GM12878 (cell line): ENCODE measurements around the gene SPHK2. TPM values are rescaled to one million over a fixed set of nuclear protein-coding genes. Genes with fewer than 3 reads are reported as not detected.

Experiments used
- ATAC-seq: fragments of 200-7000 bp; cut with Tn5 transposase; 3 replicates; pipeline ENCODE4 v1.9.1; 2020; ENCODE audit warnings: mild to moderate bottlenecking, moderate library complexity
- BruUV-seq: library from RNA; stranded (reverse); fragments of 400-500 nt; replicated peaks from 2 replicates; lab custom pipeline; 2021; lab: Mats Ljungman, UMichigan
- CTCF ChIA-PET: fragments of 300-600 bp; sonication (Branson Sonifier 250); formaldehyde crosslinking; extraction: SDS; loops from one replicate; lab custom pipeline; 2021; ENCODE audit warnings: inconsistent platforms; lab: Yijun Ruan, JAX
- POLR2A ChIA-PET: fragments of 350-600 bp; formaldehyde crosslinking; extraction: SDS; loops from one replicate; lab custom pipeline; 2021; ENCODE audit warnings: inconsistent platforms; lab: Charles Lee
- RAD21 ChIA-PET: fragments of 300-600 bp; sonication (Branson Sonifier 250); formaldehyde crosslinking; loops from one replicate; lab custom pipeline; 2023; ENCODE audit warnings: antibody characterized with exemption; ENCODE audit not compliant: unreplicated experiment; lab: Charles Lee
- SMC1A ChIA-PET: fragments of 300-600 bp; sonication (Branson Sonifier 250); formaldehyde crosslinking; loops from one replicate; lab custom pipeline; 2023; ENCODE audit not compliant: unreplicated experiment, uncharacterized antibody; lab: Charles Lee
- DNase-seq: peaks from one replicate; pipeline ENCODE4 v3.0.0-alpha.2; 2011; ENCODE audit warnings: low read depth, low spot score
- FAIRE-seq: peaks from 3 replicates; lab custom pipeline; 2011; peaks lifted over from hg19 to GRCh38; lab: Jason Lieb, UNC
- H2AFZ ChIP-seq: 2 replicates; pipeline ENCODE4 v1.6.0; 2011; ENCODE audit warnings: low read depth, low read length, control low read depth; ENCODE audit not compliant: control insufficient read depth
- H3K27ac ChIP-seq: 2 replicates; pipeline ENCODE4 v1.5.1; 2011; ENCODE audit warnings: control low read depth; ENCODE audit not compliant: control insufficient read depth, insufficient read depth
- H3K27me3 ChIP-seq, 2 experiments: replicated peaks in 1 of 2; 2 replicates each; pipeline versions ENCODE4 v1.6.0 to v1.6.1; 2011; ENCODE audit warnings: low read length in 1 of 2; ENCODE audit not compliant: control insufficient read depth in 2 of 2, insufficient read depth in 2 of 2
- H3K36me3 ChIP-seq, 2 experiments: 2 replicates each; pipeline ENCODE4 v1.5.1; 2011; ENCODE audit warnings: low read length in 1 of 2; ENCODE audit not compliant: control insufficient read depth in 2 of 2, insufficient read depth in 2 of 2
- H3K4me1 ChIP-seq: 2 replicates; pipeline ENCODE4 v1.6.1; 2011; ENCODE audit warnings: mild to moderate bottlenecking, low read length, moderate library complexity, mixed read lengths; ENCODE audit not compliant: control insufficient read depth, insufficient read depth
- H3K4me2 ChIP-seq: 2 replicates; pipeline ENCODE4 v1.6.0; 2011; ENCODE audit warnings: control low read depth; ENCODE audit not compliant: control insufficient read depth, insufficient read depth
- H3K4me3 ChIP-seq: fragments of 200-600 bp; sonication (generic); 2 replicates; pipeline ENCODE4 v1.5.1; 2016
- H3K79me2 ChIP-seq: 2 replicates; pipeline ENCODE4 v1.6.0; 2011; ENCODE audit warnings: low read length; ENCODE audit not compliant: control insufficient read depth, insufficient read depth
- H3K9ac ChIP-seq: 2 replicates; pipeline ENCODE4 v1.8.0; 2011; ENCODE audit warnings: low read length, control low read depth, mixed read lengths; ENCODE audit not compliant: control insufficient read depth, insufficient read depth
- H3K9me3 ChIP-seq: replicated peaks from 3 replicates; pipeline ENCODE4 v1.5.1; 2011; ENCODE audit warnings: mild to moderate bottlenecking, low read length; ENCODE audit not compliant: control insufficient read depth, insufficient read depth
- H4K20me1 ChIP-seq: 2 replicates; pipeline ENCODE4 v1.6.0; 2011; ENCODE audit not compliant: control insufficient read depth, insufficient read depth
- ASH2L ChIP-seq: fragments of 300-600, 200-600 bp; sonication (generic); IDR thresholded peaks from 2 replicates; pipeline ENCODE4 v1.6.1; 2017; ENCODE audit warnings: low read depth, mild to moderate bottlenecking, borderline replicate concordance
- DPF2 ChIP-seq: fragments of 450-650 bp; IDR thresholded peaks from 2 replicates; pipeline ENCODE4 v1.6.1; 2017; ENCODE audit warnings: mild to moderate bottlenecking
- FOXM1 ChIP-seq: IDR thresholded peaks from 2 replicates; pipeline ENCODE4 v1.6.1; 2012; ENCODE audit warnings: low read depth, mild to moderate bottlenecking, inconsistent platforms, low read length, moderate library complexity
- IRF4 ChIP-seq: IDR thresholded peaks from 2 replicates; pipeline ENCODE4 v1.6.1; 2011; ENCODE audit warnings: low read depth, low read length
- PAX5 ChIP-seq: IDR thresholded peaks from 2 replicates; pipeline ENCODE4 v1.6.1; 2011; ENCODE audit warnings: low read depth, low read length, borderline replicate concordance
- PAX8 ChIP-seq: fragments of 450-650 bp; IDR thresholded peaks from 2 replicates; pipeline ENCODE4 v1.6.1; 2017; ENCODE audit warnings: mild to moderate bottlenecking, moderate library complexity
- SP1 ChIP-seq: IDR thresholded peaks from one replicate; pipeline ENCODE4 v1.6.1; 2011; ENCODE audit warnings: low read depth, low read length
- SPI1 ChIP-seq: IDR thresholded peaks from 2 replicates; pipeline ENCODE4 v1.6.1; 2011; ENCODE audit warnings: low read depth, mild to moderate bottlenecking, low read length, moderate library complexity, borderline replicate concordance; ENCODE audit not compliant: insufficient read depth
- TCF3 ChIP-seq: IDR thresholded peaks from 2 replicates; pipeline ENCODE4 v1.6.1; 2012; ENCODE audit warnings: low read depth, mild to moderate bottlenecking, low read length, borderline replicate concordance; ENCODE audit not compliant: insufficient read depth
- WGBS: methylation state at CpG from one replicate; pipeline ENCODE4 v1.1.6; 2016; ENCODE audit warnings: low lambda C conversion rate; ENCODE audit not compliant: insufficient replicate concordance, insufficient coverage; ENCODE audit errors: missing lambda C conversion rate; 5-methylcytosine and 5-hydroxymethylcytosine counted together
- in situ Hi-C: fragments of 300-500 bp; cut with MboI; formaldehyde crosslinking; loops from 9 replicates; pipeline ENCODE4 v1.14.3; 2018; ENCODE audit warnings: mixed read lengths
- intact Hi-C: fragments of 100-400 bp; cut with micrococcal nuclease; formaldehyde crosslinking; loops from one replicate; pipeline ENCODE4 v1.14.2; 2022; ENCODE audit not compliant: unreplicated experiment
- polyA plus RNA-seq, 11 experiments: library from polyadenylated mRNA; depleted of rRNA in 4 of 11; unstranded in 6 of 11; stranded (reverse) in 5 of 11; fragments of >200 nt; fragmentation: Nextera tagmentation in 4 of 11; fragmentation: Illumina TruSeq in 1 of 11; extraction: Ambion mirVana in 4 of 11; extraction: Trizol in 1 of 11; gene quantifications; 1 replicate in 1 of 11; 2 replicates in 10 of 11; pipeline versions ENCODE4 v1.2.1 to v1.2.3, GENCODE V29; 2011 to 2016; ENCODE audit warnings: inconsistent platforms in 2 of 11, missing spikeins in 2 of 11, low read depth in 1 of 11
- total RNA-seq, 4 experiments: library from RNA; depleted of rRNA in 3 of 4; stranded (reverse); fragments of >200 nt in 3 of 4; fragmentation: Illumina TruSeq in 1 of 4; extraction: Trizol in 1 of 4; gene quantifications; 2 replicates each; pipeline versions ENCODE4 v1.2.1 to v1.2.3, GENCODE V29; 2013 to 2021
- TF ChIP-seq, protein P1 (sequence below): IDR thresholded peaks from 2 replicates; pipeline ENCODE4 v1.6.1; 2011; ENCODE audit warnings: borderline replicate concordance, low read depth, mild to moderate bottlenecking, moderate library complexity, low read length; ENCODE audit not compliant: insufficient read depth, poor library complexity, severe bottlenecking
- TF ChIP-seq, protein P2 (sequence below), 3 experiments: IDR thresholded peaks in 2 of 3; conservative IDR thresholded peaks in 1 of 3; 2 replicates each; pipeline ENCODE4 v1.5.1; 2011; ENCODE audit warnings: low read depth in 3 of 3, low read length in 3 of 3, mild to moderate bottlenecking in 3 of 3, control low read depth in 2 of 3, moderate library complexity in 2 of 3, inconsistent platforms in 1 of 3, mixed read lengths in 1 of 3; ENCODE audit not compliant: control insufficient read depth in 2 of 3, insufficient read depth in 1 of 3; ENCODE audit errors: extremely low read depth in 1 of 3
- TF ChIP-seq, protein P3 (sequence below): fragments of 450-650 bp; IDR thresholded peaks from 2 replicates; pipeline ENCODE4 v1.6.1; 2017; ENCODE audit warnings: antibody characterized with exemption, mild to moderate bottlenecking, moderate library complexity
- TF ChIP-seq, protein P4 (sequence below): IDR thresholded peaks from 2 replicates; pipeline ENCODE4 v1.6.1; 2012; ENCODE audit warnings: low read length, inconsistent platforms

The SPHK2 gene
- total and polyA plus RNA-seq, 10 of the 15 experiments (the other 5 are each of a cell fraction or from before 2014, with no cell fraction given) = 0.37 to 40.5 (median 11.2) TPM

DNA sequence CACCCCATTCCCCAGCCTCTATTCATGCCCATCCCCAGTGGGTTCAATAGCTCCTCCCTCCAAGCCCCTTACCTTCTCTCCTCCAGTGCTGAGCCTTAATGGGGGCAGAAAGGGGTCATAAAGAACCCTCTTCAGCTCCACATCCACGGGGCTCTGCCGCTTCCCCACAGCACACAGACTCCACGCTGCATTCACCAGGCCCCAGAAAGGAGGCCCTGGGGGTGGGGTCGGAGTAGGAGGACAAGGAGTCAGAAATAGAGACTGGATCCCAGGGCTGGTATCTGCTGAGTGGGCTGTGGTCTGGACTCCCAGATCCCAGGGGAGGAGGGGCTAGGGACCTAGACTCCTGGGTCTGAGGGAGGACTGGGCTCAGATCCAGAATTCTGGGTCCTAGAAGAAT, 25.0 kb downstream of the SPHK2 start:
- Histone ChIP-seq H3K27ac (no peak overlapping the region), H3K36me3 (no peaks in the 10 kb centered on the region), H2AFZ (no peak overlapping the region), H3K9ac (no peak overlapping the region), H4K20me1 (no peaks in the 10 kb centered on the region), H3K27me3 (no peaks in the 10 kb centered on the region), H3K79me2 (no peaks in the 10 kb centered on the region), H3K4me3 (no peak overlapping the region), H3K9me3 (no peaks in the 10 kb centered on the region), H3K4me2 (no peak overlapping the region), H3K4me1 (peaks cover 16% of the 10 kb centered on the region)
- ChIA-PET RAD21 (interaction anchor here (1.6 to 2.1 kb wide), 5 partner anchors 25 to 198 kb away, joined by 6 to 18 read pairs (median 9); partner anchors contain the start of genes RPL18 and SPHK2), POLR2A (no interaction called here), SMC1A (interaction anchor here (1.5 to 2.4 kb wide), 3 partner anchors 30 to 198 kb away, joined by 4 to 13 read pairs (median 11); no protein-coding TSS in a partner anchor), CTCF (interaction anchor here (1.9 to 3.6 kb wide), 5 partner anchors 25 to 198 kb away, joined by 6 to 31 read pairs (median 17); partner anchors contain the start of genes RPL18 and SPHK2)
- DNase-seq (no peak), FAIRE-seq (no peak), ATAC-seq (no peak)
- intact Hi-C loops (no loop called here), in situ Hi-C loops (loop anchor here (25.0 kb wide), 1 partner anchor 1243 kb away; the partner anchor contains the start of genes AKT1S1, IL4I1 and TBC1D17)
- no TSS peak for BruUV-seq
- 64% methylated on average over 4 of the region's 4 CpGs for WGBS
- TF ChIP-seq, protein P1, sequence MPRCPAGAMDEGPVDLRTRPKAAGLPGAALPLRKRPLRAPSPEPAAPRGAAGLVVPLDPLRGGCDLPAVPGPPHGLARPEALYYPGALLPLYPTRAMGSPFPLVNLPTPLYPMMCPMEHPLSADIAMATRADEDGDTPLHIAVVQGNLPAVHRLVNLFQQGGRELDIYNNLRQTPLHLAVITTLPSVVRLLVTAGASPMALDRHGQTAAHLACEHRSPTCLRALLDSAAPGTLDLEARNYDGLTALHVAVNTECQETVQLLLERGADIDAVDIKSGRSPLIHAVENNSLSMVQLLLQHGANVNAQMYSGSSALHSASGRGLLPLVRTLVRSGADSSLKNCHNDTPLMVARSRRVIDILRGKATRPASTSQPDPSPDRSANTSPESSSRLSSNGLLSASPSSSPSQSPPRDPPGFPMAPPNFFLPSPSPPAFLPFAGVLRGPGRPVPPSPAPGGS = no peak
- TF ChIP-seq SP1 = no peak
- TF ChIP-seq TCF3 = no peak
- TF ChIP-seq DPF2 = no peak
- TF ChIP-seq, protein P2, sequence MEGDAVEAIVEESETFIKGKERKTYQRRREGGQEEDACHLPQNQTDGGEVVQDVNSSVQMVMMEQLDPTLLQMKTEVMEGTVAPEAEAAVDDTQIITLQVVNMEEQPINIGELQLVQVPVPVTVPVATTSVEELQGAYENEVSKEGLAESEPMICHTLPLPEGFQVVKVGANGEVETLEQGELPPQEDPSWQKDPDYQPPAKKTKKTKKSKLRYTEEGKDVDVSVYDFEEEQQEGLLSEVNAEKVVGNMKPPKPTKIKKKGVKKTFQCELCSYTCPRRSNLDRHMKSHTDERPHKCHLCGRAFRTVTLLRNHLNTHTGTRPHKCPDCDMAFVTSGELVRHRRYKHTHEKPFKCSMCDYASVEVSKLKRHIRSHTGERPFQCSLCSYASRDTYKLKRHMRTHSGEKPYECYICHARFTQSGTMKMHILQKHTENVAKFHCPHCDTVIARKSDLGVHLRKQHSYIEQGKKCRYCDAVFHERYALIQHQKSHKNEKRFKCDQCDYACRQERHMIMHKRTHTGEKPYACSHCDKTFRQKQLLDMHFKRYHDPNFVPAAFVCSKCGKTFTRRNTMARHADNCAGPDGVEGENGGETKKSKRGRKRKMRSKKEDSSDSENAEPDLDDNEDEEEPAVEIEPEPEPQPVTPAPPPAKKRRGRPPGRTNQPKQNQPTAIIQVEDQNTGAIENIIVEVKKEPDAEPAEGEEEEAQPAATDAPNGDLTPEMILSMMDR (IDR thresholded peaks at IDR 0.05 in 2 of 3, conservative IDR thresholded peaks at IDR 0.05 in 1 of 3; ENCODE audit: control insufficient read depth in 2 of 3, extremely low read depth in 1 of 3, insufficient read depth in 1 of 3, low read depth in 3 of 3, low read length in 3 of 3) = no peak
- TF ChIP-seq SPI1 = no peak
- TF ChIP-seq, protein P3, sequence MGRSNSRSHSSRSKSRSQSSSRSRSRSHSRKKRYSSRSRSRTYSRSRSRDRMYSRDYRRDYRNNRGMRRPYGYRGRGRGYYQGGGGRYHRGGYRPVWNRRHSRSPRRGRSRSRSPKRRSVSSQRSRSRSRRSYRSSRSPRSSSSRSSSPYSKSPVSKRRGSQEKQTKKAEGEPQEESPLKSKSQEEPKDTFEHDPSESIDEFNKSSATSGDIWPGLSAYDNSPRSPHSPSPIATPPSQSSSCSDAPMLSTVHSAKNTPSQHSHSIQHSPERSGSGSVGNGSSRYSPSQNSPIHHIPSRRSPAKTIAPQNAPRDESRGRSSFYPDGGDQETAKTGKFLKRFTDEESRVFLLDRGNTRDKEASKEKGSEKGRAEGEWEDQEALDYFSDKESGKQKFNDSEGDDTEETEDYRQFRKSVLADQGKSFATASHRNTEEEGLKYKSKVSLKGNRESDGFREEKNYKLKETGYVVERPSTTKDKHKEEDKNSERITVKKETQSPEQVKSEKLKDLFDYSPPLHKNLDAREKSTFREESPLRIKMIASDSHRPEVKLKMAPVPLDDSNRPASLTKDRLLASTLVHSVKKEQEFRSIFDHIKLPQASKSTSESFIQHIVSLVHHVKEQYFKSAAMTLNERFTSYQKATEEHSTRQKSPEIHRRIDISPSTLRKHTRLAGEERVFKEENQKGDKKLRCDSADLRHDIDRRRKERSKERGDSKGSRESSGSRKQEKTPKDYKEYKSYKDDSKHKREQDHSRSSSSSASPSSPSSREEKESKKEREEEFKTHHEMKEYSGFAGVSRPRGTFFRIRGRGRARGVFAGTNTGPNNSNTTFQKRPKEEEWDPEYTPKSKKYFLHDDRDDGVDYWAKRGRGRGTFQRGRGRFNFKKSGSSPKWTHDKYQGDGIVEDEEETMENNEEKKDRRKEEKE = no peak
- TF ChIP-seq FOXM1 = no peak
- TF ChIP-seq, protein P4, sequence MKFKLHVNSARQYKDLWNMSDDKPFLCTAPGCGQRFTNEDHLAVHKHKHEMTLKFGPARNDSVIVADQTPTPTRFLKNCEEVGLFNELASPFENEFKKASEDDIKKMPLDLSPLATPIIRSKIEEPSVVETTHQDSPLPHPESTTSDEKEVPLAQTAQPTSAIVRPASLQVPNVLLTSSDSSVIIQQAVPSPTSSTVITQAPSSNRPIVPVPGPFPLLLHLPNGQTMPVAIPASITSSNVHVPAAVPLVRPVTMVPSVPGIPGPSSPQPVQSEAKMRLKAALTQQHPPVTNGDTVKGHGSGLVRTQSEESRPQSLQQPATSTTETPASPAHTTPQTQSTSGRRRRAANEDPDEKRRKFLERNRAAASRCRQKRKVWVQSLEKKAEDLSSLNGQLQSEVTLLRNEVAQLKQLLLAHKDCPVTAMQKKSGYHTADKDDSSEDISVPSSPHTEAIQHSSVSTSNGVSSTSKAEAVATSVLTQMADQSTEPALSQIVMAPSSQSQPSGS = no peak
- TF ChIP-seq PAX8 = no peak
- no peak for TF ChIP-seq PAX5
- TF ChIP-seq ASH2L = no peak
- TF ChIP-seq IRF4 = no peak
